GM23338 (cell line): ENCODE results near the gene CEMIP2. TPM values are rescaled to one million over a fixed set of nuclear protein-coding genes. Genes with fewer than 3 reads are reported as not detected.

Experiments used
- ATAC-seq: fragments of 200-7000 bp; cut with Tn5 transposase; 3 replicates; pipeline ENCODE4 v1.9.1; 2020
- DNase-seq: peaks from one replicate; pipeline ENCODE4 v3.0.0-alpha.2; 2015; ENCODE audit warnings: low spot score
- H2AFZ ChIP-seq: fragments of 200-600 bp; sonication (generic); 2 replicates; pipeline ENCODE4 v1.8.0; 2016; ENCODE audit warnings: antibody characterized with exemption, mild to moderate bottlenecking, moderate library complexity
- H3F3A ChIP-seq: fragments of 200-600 bp; sonication (generic); replicated peaks from 2 replicates; pipeline ENCODE4 v1.8.0; 2017; ENCODE audit warnings: antibody characterized with exemption, mixed run types, low read depth
- H3K27ac ChIP-seq: fragments of 200-600 bp; sonication (generic); 2 replicates; pipeline ENCODE4 v1.6.1; 2016; ENCODE audit warnings: low read depth
- H3K27me3 ChIP-seq: fragments of 200-600 bp; sonication (generic); 2 replicates; pipeline ENCODE4 v1.8.0; 2016; ENCODE audit warnings: mild to moderate bottlenecking, mixed run types, moderate library complexity; ENCODE audit not compliant: insufficient read depth
- H3K36me3 ChIP-seq: fragments of 200-600 bp; sonication (generic); 2 replicates; pipeline ENCODE4 v1.8.0; 2016; ENCODE audit warnings: mild to moderate bottlenecking; ENCODE audit not compliant: insufficient read depth
- H3K4me1 ChIP-seq: fragments of 200-600 bp; sonication (generic); 2 replicates; pipeline ENCODE4 v1.8.0; 2016; ENCODE audit warnings: mild to moderate bottlenecking, moderate library complexity; ENCODE audit not compliant: insufficient read depth
- H3K4me2 ChIP-seq: fragments of 200-600 bp; sonication (generic); 2 replicates; pipeline ENCODE4 v1.7.1; 2017; ENCODE audit warnings: mixed run types
- H3K4me3 ChIP-seq: fragments of 200-600 bp; sonication (generic); 2 replicates; pipeline ENCODE4 v1.6.1; 2016; ENCODE audit warnings: mixed run types
- H3K79me2 ChIP-seq: fragments of 200-600 bp; sonication (generic); replicated peaks from 2 replicates; pipeline ENCODE4 v1.8.0; 2017; ENCODE audit warnings: mild to moderate bottlenecking; ENCODE audit not compliant: insufficient read depth
- H3K9me2 ChIP-seq: fragments of 200-600 bp; sonication (generic); 2 replicates; pipeline ENCODE4 v1.8.0; 2017; ENCODE audit not compliant: insufficient read depth
- H4K20me1 ChIP-seq: fragments of 200-600 bp; sonication (generic); replicated peaks from 2 replicates; pipeline ENCODE4 v1.8.0; 2017; ENCODE audit warnings: mild to moderate bottlenecking; ENCODE audit not compliant: insufficient read depth
- H3K27ac Mint-ChIP-seq: 2 replicates; pipeline ENCODE4 v1.8.0; 2020; ENCODE audit warnings: inconsistent platforms, mild to moderate bottlenecking, moderate library complexity, mixed read lengths
- H3K27me3 Mint-ChIP-seq: 3 replicates; pipeline ENCODE4 v1.8.0; 2022; ENCODE audit warnings: low read depth, mild to moderate bottlenecking, moderate library complexity, mixed read lengths, inconsistent platforms; ENCODE audit not compliant: insufficient read depth, poor library complexity
- H3K36me3 Mint-ChIP-seq: 3 replicates; pipeline ENCODE4 v1.8.0; 2021; ENCODE audit warnings: low read depth, mild to moderate bottlenecking, inconsistent platforms, moderate library complexity, mixed read lengths
- H3K4me1 Mint-ChIP-seq: 3 replicates; pipeline ENCODE4 v1.8.0; 2020; ENCODE audit warnings: mild to moderate bottlenecking, inconsistent platforms, mixed read lengths
- H3K4me3 Mint-ChIP-seq: 3 replicates; pipeline ENCODE4 v1.8.0; 2021; ENCODE audit warnings: moderate library complexity, mild to moderate bottlenecking, inconsistent platforms, mixed read lengths
- H3K9me3 Mint-ChIP-seq: 3 replicates; pipeline ENCODE4 v1.8.0; 2020; ENCODE audit warnings: moderate library complexity, mild to moderate bottlenecking, inconsistent platforms, mixed read lengths
- CREB1 ChIP-seq: fragments of 250-450 bp; sonication (Bioruptor Pico); IDR thresholded peaks from 2 replicates; pipeline ENCODE4 v1.5.0; 2020; ENCODE audit warnings: low read depth, mild to moderate bottlenecking, moderate library complexity
- CTCF ChIP-seq, 2 experiments: fragments of 200-600 bp in 1 of 2; sonication (generic) in 1 of 2; conservative IDR thresholded peaks; 2 replicates each; pipeline versions ENCODE4 v1.5.1 to v1.6.1; 2016 to 2017; ENCODE audit warnings: antibody characterized with exemption in 2 of 2, low read depth in 2 of 2, mild to moderate bottlenecking in 2 of 2, moderate library complexity in 1 of 2
- ETS1 ChIP-seq: IDR thresholded peaks from 2 replicates; pipeline ENCODE4 v1.6.1; 2016; ENCODE audit warnings: antibody characterized with exemption
- EZH2 ChIP-seq: fragments of 200-600 bp; sonication (generic); IDR thresholded peaks from one replicate; pipeline ENCODE4 v1.8.0; 2017; ENCODE audit warnings: antibody characterized with exemption, mild to moderate bottlenecking, low read depth; ENCODE audit not compliant: unreplicated experiment
- EZH2phosphoT487 ChIP-seq: fragments of 200-600 bp; sonication (generic); IDR thresholded peaks from one replicate; pipeline ENCODE4 v1.8.1; 2018; ENCODE audit warnings: antibody characterized with exemption; ENCODE audit not compliant: unreplicated experiment
- JUNB ChIP-seq: IDR thresholded peaks from one replicate; pipeline ENCODE4 v1.6.1; 2016; ENCODE audit warnings: antibody characterized with exemption; ENCODE audit not compliant: unreplicated experiment
- NANOG ChIP-seq: IDR thresholded peaks from 2 replicates; pipeline ENCODE4 v1.6.1; 2016; ENCODE audit warnings: antibody characterized with exemption, borderline replicate concordance
- POLR2AphosphoS5 ChIP-seq: IDR thresholded peaks from 2 replicates; pipeline ENCODE4 v1.6.1; 2016; ENCODE audit warnings: antibody characterized with exemption, low read depth
- STAT1 ChIP-seq: IDR thresholded peaks from one replicate; pipeline ENCODE4 v1.6.1; 2016; ENCODE audit warnings: antibody characterized with exemption; ENCODE audit not compliant: unreplicated experiment
- ZNF114 ChIP-seq: fragments of 250-450 bp; sonication (Bioruptor Pico); IDR thresholded peaks from 2 replicates; pipeline ENCODE4 v1.5.0; 2020; ENCODE audit warnings: mild to moderate bottlenecking, moderate library complexity
- ZNF331 ChIP-seq: fragments of 250-450 bp; sonication (Bioruptor Pico); IDR thresholded peaks from 2 replicates; pipeline ENCODE4 v1.5.0; 2020; ENCODE audit warnings: low read depth, mild to moderate bottlenecking, moderate library complexity
- ZNF462 ChIP-seq: fragments of 250-450 bp; sonication (Bioruptor Pico); IDR thresholded peaks from 2 replicates; pipeline ENCODE4 v1.5.0; 2020; ENCODE audit warnings: mild to moderate bottlenecking, moderate library complexity
- polyA plus RNA-seq: library from polyadenylated mRNA; unstranded; fragments of >200 nt; fragmentation: Nextera tagmentation; extraction: Ambion mirVana; gene quantifications from 2 replicates; pipeline ENCODE4 v1.2.1, GENCODE V29; 2016
- total RNA-seq: library from RNA; depleted of rRNA; stranded (reverse); fragments of >200 nt; shearing (Covaris generic); gene quantifications from 2 replicates; pipeline ENCODE4 v1.2.3, GENCODE V29; 2014
- TF ChIP-seq, protein P1 (sequence below): IDR thresholded peaks from one replicate; pipeline ENCODE4 v1.6.1; 2018; ENCODE audit warnings: antibody characterized with exemption; ENCODE audit not compliant: unreplicated experiment

CEMIP2 gene
- total and polyA plus RNA-seq, 2 experiments from 2014 or later: 23.0 to 76.7 TPM

GRCh38 chr9:71719562-71719961, 48.8 kb downstream of the CEMIP2 start:
- H3K9me3 Mint-ChIP-seq: no peaks in the 10 kb centered on the region
- TF ChIP-seq CTCF (conservative IDR thresholded peaks at IDR 0.05; ENCODE audit: low read depth in 2 of 2) (no peak), JUNB (no peak), ZNF114 (CRISPR knock-in tag) (no peak), CREB1 (CRISPR knock-in tag) (no peak), ZNF462 (no peak), POLR2AphosphoS5 (no peak), STAT1 (no peak), EZH2 (no peak), EZH2phosphoT487 (no peak), NANOG (no peak), ETS1 (no peak), ZNF331 (CRISPR knock-in tag) (no peak)
- TF ChIP-seq, protein P1, sequence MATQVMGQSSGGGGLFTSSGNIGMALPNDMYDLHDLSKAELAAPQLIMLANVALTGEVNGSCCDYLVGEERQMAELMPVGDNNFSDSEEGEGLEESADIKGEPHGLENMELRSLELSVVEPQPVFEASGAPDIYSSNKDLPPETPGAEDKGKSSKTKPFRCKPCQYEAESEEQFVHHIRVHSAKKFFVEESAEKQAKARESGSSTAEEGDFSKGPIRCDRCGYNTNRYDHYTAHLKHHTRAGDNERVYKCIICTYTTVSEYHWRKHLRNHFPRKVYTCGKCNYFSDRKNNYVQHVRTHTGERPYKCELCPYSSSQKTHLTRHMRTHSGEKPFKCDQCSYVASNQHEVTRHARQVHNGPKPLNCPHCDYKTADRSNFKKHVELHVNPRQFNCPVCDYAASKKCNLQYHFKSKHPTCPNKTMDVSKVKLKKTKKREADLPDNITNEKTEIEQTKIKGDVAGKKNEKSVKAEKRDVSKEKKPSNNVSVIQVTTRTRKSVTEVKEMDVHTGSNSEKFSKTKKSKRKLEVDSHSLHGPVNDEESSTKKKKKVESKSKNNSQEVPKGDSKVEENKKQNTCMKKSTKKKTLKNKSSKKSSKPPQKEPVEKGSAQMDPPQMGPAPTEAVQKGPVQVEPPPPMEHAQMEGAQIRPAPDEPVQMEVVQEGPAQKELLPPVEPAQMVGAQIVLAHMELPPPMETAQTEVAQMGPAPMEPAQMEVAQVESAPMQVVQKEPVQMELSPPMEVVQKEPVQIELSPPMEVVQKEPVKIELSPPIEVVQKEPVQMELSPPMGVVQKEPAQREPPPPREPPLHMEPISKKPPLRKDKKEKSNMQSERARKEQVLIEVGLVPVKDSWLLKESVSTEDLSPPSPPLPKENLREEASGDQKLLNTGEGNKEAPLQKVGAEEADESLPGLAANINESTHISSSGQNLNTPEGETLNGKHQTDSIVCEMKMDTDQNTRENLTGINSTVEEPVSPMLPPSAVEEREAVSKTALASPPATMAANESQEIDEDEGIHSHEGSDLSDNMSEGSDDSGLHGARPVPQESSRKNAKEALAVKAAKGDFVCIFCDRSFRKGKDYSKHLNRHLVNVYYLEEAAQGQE: no peak
- Histone ChIP-seq H3K27ac (no peak overlapping the region), H3K4me1 (no peaks in the 10 kb centered on the region), H3F3A (no peaks in the 10 kb centered on the region), H3K4me2 (no peak overlapping the region), H3K4me3 (no peak overlapping the region), H3K36me3 (peaks cover 28% of the 10 kb centered on the region), H4K20me1 (no peaks in the 10 kb centered on the region), H3K79me2 (no peaks in the 10 kb centered on the region), H3K9me2 (no peaks in the 10 kb centered on the region), H3K27me3 (no peaks in the 10 kb centered on the region), H2AFZ (no peak overlapping the region)
- H3K27ac Mint-ChIP-seq: no peak overlapping the region
- H3K27me3 Mint-ChIP-seq: no peaks in the 10 kb centered on the region
- DNase-seq: no peak
- peaks cover 38% of the 10 kb centered on the region; the same call in 2 of the 3 replicates for H3K36me3 Mint-ChIP-seq
- H3K4me1 Mint-ChIP-seq: no peaks in the 10 kb centered on the region
- ATAC-seq: no peak
- H3K4me3 Mint-ChIP-seq: no peak overlapping the region
